GM18519 (cell line): ENCODE measurements around the gene DAZL.

ENCODE experiments used
- ATAC-seq: cut with Tn5 transposase; IDR thresholded peaks from one replicate; pipeline ENCODE4 v1.9.1; 2021; ENCODE audit warnings: mild to moderate bottlenecking, moderate library complexity; ENCODE audit not compliant: unreplicated experiment, low FRiP score

Gene DAZL

DNA sequence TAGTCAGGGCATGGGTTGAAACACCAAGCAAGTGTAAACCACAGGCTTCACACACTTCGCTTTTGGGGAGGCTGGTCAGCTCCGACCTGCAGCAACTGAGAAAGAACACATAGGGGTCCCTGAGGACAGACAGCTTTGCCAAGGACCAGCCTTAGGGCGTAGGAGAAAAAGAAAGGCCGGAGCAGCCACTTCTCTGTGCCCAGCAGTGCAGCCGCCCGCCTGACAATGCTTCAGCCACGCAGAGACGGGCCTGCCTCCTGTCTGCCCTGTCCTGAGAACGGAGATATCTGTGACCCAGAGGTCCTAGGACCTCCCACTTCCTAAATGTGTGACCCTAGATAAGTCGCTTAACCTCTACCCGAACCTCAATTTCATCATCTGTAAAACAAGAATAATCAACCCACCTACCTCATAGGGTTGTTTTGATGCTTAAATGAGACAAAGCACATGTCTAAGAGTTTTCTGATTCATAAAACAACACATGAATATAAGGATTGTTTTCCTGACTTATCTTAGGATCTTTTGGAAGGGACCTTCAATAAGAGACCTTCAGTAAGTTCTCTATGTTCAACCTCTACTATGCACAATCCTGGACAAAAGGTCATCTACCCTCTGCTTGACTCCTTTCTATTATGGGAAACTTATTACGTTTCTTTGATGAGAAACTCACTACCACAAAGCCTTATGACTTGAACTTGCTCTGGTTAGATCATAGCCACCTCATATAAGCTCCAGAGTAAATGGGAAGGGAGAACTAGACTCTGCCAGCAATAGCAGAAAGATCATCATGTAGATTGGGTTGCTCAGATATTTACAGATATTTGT is 58.8 kb downstream of the DAZL start:
- ATAC-seq = no peak

DNA sequence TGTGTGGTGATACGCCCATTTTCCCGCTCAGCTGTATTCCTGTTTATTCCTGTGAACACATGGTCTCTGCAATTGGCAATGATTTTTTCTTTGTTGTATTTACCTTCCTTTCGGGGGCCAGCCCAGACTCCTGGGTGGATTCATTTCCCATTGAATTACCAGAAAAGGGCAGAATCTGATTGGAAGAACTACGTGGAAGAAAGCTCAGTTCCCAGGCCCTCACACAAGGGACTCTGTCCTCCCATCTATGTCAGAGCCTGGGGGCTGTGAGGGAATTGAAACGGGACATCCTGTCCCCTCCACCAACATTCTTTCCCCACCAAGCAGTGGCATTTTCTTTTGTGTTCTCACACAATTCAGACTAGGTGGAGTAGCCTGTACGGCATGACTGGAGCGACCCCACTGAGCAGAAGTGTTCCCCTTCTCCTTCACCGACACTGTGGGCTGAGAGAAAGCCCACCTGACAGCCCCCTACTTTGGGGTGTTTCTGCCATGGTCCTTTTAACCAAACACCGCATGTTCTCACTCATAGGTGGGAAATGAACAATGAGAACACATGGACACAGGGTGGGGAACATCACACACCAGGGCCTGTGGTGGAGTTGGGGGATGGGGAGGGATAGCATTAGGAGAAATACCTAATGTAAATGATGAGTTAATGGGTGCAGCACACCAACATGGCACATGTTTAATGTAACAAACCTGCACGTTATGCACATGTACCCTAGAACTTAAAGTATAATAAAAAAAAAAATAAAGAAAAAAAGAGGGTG is 59.6 kb downstream of the DAZL start:
- ATAC-seq = no peak

DNA sequence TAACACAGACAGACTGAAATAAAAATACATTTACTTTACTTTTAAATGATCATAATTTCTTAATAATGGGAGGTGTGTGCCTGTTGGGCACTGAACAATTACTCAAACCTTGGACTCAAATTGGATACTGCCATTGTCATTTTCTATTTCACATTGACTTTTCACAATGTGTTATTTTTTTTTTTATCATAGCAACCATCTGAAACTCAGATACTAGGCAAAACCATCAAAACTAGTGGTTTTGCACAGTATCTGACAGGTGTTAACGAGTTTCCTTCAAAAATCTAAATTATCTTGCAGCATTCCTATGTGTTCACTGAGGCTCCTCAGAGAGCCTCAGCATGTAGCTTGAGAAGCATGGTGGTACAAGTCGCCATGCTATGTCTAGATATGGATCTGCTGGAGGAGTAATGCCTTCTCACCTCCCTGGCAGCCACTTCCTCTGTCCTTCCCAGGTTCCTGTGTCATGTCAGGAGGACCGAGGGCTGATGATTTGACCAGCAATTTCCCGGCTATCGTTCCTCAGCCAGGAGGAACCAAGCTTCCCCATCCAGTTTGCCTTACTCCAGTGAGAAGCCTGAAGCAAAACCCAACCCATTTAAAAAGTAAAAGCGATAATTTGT is 61.9 kb downstream of the DAZL start:
- no peak for ATAC-seq

DNA sequence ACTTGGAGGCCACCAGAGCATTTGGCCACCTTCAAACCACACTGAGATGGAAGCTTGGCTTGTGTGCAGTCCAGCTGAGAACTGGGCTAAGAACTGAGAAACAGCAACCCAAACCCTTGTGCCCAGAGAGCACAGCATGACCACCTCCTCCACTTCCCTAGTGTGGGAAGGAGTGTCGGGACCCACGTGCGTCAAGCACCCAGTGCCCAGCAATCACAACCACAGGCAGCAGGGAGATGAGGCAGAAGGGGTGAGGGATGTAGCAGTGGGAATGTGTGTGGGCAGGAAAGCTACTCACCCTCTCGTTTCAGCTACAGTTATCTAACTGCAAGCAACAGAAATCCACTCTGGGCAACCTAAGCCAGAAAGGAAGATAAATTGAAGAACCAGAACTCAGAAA is 66.7 kb downstream of the DAZL start:
- no peak for ATAC-seq

DNA sequence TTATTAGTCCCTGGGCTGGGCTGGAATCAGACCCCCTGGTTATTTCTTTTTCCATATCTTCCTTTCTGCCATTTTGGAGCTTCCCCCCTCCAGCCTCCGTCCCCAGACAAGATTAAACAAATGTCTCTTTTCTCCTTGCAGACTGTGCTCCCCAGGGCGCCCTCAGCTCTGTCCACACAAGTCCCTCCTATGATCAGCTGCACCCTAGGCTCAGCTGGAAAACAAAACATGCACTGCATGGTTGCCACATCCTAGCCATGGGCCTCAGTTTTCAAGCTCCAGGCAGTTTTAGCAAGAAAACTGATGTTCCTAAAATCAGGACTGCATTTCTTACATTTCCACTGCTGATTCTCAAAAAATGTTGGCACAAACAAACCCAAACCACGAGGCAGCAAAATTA is 68.2 kb downstream of the DAZL start:
- no peak for ATAC-seq
